ENCODE results near the gene CASS4.

The CASS4 gene

DNA sequence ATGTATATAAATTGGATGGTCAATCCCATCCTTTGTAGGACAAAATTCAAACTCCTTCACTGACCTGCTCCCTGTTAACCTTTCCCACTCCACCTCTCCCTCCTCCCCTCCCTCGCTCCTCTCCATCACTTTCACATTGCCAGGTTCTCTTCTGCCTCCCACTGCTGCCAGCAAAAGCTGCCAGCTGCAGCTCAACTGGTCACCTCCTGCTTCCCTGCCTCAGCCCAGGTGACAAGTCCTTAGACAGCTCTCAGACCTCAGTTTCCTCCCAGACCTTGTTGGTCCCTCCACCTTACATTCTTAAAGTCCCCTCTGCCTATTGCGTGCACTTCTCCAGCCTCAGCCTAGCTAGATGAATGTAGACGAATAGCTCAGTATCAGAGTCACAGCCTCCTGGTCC is 33.1 kb downstream of the CASS4 start:
- DNase-seq (ENCODE audit: low read depth): no peak

DNA sequence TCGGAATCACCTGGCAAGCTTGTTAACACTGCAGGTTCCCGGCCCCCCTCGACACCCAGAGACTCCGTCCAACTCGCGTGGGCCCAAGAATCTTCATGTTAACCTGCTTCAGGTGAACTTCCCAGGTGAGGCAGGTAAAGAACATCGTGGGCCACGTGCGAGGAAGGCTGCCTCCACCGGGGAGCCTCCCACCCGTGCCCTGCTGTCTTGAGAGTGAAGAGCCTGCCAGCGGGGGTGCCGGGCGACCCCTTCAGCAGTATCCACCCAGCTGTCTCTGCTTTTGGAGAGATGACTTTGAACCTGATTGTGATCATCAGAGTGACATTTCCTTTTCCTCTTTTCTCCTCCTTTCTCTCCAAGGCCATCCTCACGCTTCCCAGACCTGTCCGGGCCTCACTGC is 33.5 kb downstream of the CASS4 start:
- no peak for DNase-seq (ENCODE audit: low read depth)

DNA sequence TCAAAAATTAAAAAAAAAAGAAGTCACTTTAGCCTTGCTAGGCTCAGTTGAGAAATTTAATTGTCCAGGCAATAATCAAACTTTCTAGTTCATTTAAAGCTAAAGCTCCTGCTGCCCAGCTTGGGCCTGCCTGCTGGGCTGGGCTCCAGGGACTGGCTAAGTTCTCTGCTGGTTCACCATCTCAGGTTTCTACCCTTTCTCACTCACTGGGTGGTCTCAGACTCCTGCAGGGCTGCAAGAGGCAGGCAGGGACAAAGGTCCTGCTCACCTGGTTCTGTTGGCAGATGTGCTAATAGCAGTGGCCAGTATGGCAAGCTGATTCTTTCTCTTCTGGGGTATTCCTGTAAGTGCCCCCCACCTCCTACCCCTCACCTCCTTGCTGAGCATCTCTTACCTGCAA is 35.2 kb downstream of the CASS4 start:
- DNase-seq (ENCODE audit: low read depth): no peak

DNA sequence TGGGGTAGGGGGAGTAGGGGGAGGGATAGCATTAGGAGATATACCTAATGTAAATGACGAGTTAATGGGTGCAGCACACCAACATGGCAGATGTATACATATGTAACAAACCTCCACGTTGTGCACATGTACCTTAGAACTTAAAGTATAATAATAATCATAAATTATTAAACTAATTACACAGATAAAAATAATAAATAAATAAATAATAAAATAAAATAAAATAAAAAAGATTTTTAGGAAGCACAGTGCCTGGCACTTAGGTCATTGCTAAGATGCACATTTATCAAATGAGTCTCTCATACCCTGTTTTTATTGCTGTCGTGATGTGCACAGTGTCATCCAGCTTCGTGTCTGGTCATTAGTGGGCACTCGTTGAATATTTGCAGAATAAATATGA is 37.4 kb downstream of the CASS4 start:
- DNase-seq (ENCODE audit: low read depth): no peak

DNA sequence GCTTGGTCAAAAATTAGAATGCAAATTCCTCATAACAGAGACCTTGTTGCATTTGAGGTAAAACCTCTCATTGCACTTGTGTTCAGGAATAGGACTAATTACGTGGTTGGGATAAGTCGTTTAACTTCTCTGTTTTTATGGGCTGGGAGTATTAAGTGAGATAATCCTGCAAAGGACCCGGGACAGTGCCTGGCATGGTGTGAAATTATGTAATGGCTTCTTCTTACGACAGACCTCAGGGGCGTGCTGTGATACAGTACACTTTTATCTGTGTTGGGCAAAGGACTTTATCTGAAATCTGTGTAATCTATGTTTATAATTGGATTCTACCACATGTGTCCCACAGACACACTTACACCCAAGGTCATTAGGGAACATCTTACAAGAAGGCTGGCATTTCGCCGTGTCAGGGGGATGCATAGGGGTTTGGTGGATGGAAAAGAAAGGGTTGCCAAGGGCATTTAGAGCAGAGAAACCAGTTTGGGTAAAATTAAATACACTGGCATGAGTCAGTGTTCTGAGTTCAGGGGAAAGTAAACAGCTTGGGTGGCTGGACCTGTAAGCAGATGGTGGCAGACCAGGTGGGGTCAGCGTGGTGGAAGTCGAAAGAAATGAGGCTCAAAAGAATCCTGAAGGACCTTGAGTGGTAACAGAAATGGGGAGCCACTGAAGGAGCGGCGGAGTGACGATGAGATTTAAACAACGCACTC is 39.2 kb downstream of the CASS4 start:
- no peak for DNase-seq (ENCODE audit: low read depth)

DNA sequence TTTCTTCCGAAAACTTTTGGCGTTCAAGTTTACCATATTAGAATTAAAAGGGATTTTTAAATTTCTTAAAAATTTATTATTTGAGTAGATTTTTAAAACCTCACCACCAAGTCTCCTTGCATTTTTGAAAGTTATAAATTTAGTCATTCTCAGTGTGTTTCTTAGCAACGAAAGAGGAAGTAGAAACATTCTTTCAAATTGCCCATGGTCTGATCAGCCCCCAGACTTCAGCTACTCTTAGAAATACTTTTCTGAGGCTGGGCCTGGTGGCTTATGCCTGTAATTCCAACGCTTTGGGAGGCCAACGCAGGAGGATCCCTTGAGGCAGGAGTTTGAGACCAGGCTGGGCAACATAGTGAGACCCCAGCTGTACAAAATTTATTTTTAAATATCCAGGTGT is 41.3 kb downstream of the CASS4 start:
- no peak for DNase-seq (ENCODE audit: low read depth)

DNA sequence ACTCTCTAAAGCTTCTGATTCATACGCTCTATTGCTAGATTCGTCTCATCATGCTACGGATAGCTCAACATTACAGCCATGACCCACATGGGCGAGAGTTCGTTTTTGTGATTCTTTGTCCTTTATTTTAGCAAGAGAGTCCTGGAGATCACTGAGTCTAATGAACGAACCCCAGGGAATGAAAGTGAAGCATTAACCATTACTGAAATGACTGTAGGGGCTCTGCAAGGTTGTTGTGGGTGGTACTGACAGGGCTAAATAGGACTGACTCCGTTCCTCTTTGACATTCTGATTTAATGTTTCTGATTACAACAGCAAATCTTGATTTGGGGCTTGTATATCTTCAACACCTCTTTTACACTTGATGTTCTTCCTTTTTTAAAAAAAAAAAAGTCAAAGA is 42.7 kb downstream of the CASS4 start:
- no peak for DNase-seq (ENCODE audit: low read depth)

DNA sequence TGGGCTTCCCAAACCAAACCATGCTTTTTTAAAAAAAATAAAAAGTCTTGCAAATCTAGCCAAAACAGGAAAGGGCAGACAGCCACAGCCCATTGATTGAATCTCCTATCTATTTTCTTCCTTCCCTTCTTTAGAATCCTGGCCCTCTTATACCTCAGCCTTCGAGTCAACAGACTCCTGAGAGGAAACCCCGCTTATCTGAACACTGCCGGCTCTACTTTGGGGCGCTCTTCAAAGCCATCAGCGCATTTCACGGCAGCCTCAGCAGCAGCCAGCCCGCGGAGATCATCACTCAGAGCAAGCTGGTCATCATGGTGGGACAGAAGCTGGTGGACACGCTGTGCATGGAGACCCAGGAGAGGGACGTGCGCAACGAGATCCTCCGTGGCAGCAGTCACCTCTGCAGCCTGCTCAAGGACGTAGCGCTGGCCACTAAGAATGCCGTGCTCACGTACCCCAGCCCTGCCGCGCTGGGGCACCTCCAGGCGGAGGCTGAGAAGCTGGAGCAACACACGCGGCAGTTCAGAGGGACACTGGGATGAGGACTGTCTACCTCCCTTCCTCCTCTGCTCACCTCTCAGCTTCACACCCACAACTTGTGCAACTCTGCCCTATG is 46.3 kb downstream of the CASS4 start:
- no peak for DNase-seq (ENCODE audit: low read depth)

DNA sequence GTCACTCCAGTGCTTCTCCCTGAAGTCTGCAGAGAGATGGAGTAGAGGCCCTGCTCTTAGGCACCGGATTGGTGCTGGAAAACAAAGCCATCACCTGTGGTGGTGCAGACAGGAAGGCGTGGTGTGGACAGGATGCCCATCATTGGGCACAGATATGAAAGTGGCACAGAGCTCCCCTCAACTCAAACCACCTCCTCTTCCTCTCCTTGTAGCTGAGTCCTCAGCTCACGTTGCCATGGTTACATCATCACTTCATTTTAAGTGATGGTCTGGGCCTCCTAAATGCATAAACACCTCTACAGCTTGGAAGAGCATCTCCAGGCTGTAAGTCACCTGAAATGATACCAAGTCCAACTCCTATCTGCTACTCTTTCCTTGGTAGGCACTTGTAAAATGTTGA is 48.4 kb downstream of the CASS4 start:
- DNase-seq (ENCODE audit: low read depth): no peak

DNA sequence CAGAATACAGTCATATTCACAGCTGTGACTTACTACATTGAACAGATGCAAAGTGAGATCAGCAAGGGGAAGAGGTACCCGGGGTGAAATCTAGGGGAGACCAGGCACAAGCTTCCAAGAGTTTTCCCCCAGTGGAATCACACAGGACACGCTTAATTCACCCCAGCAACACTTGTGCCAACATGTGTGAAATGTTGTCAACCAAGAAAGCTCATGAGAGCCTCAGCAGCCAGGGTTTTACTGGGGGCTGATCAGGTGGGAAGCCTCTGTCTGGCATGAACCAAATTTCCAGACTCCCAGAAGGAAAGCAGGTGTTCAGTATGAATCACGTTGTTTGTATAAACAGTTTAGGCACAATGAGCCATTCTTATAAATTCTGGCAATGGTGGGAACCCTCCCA is 49.5 kb downstream of the CASS4 start:
- DNase-seq (ENCODE audit: low read depth): no peak

DNA sequence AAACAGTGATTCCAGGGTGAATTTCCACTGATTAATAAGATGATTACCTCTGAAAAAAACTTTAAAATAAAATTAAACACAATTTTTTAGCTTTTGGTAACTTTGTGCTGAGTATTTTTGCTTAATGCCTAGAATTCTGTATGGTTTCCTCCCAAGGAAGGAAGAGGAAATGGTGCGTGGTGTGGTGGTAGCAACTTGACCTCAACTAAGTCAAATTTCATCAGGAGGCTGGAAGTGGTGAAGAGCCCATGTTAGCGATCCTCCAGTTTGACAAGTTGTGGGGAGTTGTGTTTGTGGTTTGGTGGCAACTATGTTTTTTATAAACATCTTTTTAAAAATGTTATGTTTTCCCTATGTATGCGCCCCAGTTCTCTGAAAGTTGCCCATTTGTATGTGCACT is 51.4 kb downstream of the CASS4 start:
- no peak for DNase-seq (ENCODE audit: low read depth)

DNA sequence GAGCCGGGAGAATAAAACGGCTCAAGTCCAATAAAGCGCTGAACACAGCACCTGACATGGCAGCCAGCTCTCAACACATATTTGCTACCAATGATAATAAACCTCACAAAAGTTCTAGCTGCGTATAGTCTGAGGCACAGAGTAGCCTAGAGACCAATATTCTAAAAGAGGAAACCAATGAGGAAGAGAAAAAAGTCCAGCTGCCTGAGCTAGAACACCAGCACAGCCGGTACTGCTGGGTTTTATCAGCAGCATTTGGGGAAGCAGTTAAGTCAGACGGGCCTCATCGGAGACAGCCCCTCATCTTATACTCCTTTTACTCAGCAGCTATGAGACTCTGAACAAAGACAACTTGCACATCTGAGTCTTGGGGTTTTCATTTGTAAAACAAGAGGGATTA is 53.9 kb downstream of the CASS4 start:
- no peak for DNase-seq (ENCODE audit: low read depth)

DNA sequence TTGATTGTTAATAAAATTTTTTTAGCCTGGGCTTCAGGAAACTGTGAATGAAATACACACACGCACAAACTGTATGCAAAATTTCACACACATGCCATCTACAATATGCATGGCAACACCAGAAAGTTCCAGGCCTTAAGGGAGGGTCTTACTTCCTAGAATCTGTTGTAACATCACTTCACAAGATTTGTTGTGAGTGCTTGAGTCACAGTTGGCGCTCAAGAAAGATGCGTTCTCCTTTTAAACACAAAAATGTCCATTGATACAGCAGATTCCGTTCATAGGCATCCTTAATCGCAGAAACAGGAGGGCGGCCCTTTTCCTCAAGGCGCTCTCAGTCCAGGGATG is 55.9 kb downstream of the CASS4 start:
- no peak for DNase-seq (ENCODE audit: low read depth)

DNA sequence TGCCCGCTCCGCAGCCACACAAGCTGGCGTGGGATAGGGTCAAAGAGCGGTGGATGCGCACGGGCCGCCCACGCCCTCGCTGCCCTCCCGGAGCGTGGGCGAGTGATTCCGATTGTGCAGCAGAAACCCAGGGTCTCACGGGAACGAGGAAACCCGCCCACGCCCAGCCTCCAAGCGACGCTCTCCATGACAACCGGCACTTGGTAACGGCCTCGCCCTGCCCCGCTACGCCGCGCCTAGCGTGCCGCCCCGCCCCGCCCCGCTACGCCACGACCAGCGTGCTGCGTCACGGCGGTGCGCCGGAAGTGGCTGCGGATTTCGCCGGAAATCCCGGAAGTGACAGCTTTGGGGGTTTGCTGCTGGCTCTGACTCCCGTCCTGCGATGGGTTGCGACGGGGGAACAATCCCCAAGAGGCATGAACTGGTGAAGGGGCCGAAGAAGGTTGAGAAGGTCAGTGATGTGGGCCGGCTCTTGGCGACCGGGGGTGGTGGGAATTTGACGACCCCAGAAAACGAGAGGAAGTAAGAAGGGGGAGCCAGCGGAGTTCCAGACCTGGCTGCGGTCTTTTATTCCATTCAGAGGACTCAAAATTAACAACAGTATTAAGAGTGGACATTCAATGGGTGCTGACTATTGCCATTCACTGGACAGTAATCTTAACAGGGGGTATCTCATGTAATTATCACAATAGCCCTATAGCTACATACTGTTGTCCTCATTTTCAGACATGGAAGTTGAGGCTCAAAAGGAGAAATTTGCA is 56.4 kb downstream of the CASS4 start, which contains the start of gene RTF2:
RTF2 (plus strand) TSS at position 312 of the 761 bp plus-strand sequence; CDS start at position 383, 71 bp downstream.
- peak; percentile 93 for DNase-seq (ENCODE audit: low read depth)

DNA sequence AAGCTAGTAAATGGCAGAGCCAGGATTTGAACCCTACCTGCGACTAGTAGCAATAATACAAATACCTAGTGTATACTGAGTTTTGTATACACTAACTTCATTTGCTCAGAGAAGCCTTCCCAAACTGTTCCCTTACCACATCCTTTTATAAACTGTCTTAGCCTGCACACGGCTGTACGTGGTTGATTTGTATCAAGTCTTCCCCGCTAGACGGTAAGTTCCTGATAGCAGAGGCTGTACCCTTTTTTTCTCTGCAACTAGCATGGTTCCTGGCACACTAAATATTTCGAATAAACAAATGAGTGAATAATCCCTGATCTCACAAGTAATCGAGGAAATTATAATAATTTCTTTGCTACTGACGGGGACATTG is 57.0 kb downstream of the CASS4 start:
- DNase-seq (ENCODE audit: low read depth): no peak

DNA sequence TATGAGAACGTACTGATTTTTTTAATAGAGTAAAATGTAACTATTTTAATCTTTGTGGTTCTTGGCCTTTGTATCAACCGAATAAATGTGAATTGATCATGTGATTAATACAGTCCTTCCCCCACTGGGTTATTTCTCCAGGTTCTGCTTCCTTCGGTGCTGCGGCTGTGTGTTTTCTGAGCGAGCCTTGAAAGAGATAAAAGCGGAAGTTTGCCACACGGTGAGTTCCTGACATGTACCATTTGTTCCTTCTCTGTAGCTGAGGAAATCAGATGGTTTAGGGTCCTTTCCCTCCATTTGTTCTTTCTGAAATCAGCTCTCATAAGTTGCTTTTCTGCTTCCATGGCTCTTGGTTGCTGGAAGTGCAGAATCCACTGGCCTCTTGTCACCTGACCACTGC is 71.9 kb downstream of the CASS4 start:
- DNase-seq (ENCODE audit: low read depth): no peak

DNA sequence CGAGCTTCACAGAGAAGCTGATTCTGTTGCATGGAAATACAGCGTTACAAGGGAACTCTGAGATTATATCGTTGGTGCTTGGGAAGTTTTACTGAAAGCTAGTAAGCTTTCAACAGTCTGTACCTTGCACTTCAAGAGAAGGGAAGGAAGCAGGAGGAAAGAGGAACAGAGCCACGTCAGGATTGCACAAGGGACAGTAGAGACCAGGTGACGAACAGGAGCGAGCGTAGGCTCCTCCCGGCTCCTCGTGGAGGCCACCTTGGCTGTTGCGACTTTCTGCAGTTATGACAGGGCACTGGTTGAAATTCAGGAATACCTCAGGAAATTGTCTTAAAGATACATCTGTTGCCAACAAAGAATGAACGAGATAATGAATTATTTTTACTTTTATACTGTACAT is 75.2 kb downstream of the CASS4 start:
- DNase-seq (ENCODE audit: low read depth): no peak

DNA sequence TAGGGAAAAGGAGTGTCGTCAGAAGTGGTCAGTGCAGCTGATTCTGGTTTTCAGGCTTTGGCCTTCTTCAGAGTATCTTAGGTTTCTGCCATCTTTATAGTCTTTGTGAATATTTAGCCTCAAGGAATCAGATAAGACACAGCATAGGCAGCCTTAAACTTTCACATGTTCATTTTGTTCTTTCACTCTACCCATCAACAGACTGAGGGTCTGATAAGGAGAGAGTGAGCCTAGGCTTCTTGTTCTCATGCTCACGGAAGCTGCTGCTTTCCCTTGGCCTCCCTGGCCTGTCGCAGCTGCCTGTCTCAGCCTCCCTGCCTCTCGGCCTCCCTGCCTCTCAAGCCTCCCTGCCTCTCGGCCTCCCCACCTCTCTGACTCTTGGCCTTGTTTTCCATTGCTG is 76.5 kb downstream of the CASS4 start:
- DNase-seq (ENCODE audit: low read depth): no peak

DNA sequence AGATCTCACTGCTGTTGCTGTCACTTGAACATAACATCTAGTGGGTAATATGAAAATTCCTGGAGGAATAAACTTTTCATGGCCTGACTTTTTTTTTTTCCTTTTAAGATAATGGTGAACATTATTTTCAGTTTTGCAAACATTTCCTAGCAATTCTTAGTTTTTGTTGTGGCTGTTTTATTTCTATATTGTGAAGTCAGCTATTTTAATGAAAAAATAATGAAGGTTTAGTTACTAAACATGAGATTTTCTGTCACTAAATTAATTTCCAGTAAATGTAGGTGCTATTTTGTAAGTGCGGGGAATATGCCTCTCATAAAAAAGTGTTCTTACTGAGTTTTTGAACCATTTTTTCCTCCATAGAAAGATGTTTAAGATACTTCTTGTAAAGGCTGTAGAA is 89.1 kb downstream of the CASS4 start:
- DNase-seq (ENCODE audit: low read depth): no peak

DNA sequence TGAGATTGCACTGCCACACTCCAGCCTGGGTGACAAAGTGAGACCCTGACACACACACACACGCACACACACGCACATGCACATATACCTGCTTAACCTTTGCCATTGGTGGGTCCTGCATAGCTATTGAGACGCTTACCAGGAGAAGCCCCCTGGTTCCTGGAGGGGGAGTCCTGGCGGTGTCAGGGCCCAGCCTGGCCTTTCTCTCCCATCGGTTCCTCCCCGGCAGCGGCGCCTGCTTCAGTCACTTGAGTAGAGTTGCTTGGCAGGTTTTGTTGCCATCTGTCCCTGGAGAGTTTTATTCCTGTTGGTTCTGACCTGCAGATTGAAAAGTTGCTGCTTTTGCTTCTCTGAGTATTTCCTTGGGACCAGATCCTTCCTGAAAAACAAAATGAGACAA is 91.9 kb downstream of the CASS4 start:
- DNase-seq (ENCODE audit: low read depth): no peak

DNA sequence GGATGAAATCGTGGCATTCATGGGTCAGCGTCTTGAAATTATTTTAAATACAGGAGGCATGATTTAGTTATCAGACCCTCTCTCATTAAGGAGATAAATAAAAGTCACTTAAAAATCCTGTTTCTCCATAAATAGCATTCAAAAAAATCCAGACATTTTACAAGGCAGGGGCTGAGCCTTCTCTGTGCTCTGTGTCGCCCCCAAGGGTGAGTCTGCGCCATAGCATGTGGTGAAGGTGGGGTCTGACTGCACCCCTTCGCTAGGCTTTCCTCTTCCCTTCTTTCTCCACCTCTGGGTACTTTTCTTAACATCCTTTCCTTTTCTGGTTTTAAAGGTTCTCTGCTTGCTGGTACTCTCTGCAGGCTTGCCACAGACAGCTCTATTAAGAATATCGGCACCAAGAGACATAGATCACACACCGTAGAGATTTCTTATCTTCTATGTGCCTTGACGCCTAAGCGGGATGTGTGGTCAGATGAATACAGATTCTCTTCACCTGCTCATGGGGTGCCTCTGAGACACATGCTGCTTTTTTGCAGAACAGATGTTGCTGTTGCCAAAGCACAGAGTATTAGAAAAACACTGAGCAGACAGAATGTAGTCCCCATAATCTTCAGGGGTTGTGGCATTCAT is 92.4 kb downstream of the CASS4 start:
- peak; percentile 8 for DNase-seq (ENCODE audit: low read depth)

DNA sequence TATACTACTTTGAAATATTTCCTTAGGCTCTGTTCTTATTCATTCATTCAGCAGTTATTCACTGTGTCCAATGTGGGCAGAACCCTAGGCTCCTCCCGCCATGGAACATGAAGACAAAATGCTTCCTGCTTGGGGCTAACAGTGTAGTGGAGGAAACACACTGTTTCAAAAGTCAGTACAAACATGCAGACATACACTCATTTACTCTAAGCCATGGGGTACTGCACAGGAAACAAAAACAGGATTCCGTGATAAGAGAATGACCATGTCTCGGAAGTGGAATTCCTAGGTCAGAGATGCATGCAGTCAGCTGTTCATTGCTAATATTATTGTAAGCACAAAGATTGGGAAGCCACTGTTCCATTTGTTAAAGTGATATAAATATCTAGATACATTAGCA is 94.0 kb downstream of the CASS4 start:
- DNase-seq (ENCODE audit: low read depth): no peak
